SK-N-SH (cell line): ENCODE measurements around the gene TSSK2. TPM values are rescaled to one million over a fixed set of nuclear protein-coding genes. Genes with fewer than 3 reads are reported as not detected.
A peak's percentile ranks its signal among the peaks of the same experiment; 100 is the strongest.
"Not testable (repeated sequence)": the region's sequence is repeated elsewhere in the genome, so short reads cannot be mapped to it uniquely, and the experiment has no call there.

Experiments
- CTCF ChIA-PET: fragments of 300-600, 350-600 bp; formaldehyde crosslinking; extraction: SDS; loops from one replicate; lab custom pipeline; 2021; lab: Yijun Ruan, JAX
- POLR2A ChIA-PET: fragments of 350-600 bp; sonication (Branson Sonifier 250); formaldehyde crosslinking; extraction: SDS; loops from one replicate; lab custom pipeline; 2020; ENCODE audit warnings: antibody characterized with exemption, inconsistent platforms; lab: Yijun Ruan, JAX
- DNase-seq: peaks from one replicate; pipeline ENCODE4 v3.0.0; 2012
- H2AFZ ChIP-seq: fragments of 200-600 bp; sonication (generic); 2 replicates; pipeline ENCODE4 v1.8.1; 2016; ENCODE audit warnings: antibody characterized with exemption, mild to moderate bottlenecking, low read depth
- H3F3A ChIP-seq: fragments of 200-600 bp; sonication (generic); replicated peaks from 2 replicates; pipeline ENCODE3; 2016; ENCODE audit warnings: antibody characterized with exemption, mild to moderate bottlenecking; ENCODE audit not compliant: insufficient read depth
- H3K27ac ChIP-seq, 2 experiments: fragments of 200-500 bp in 1 of 2; fragments of 200-600 bp in 1 of 2; sonication (Bioruptor generic) in 1 of 2; sonication (generic), shearing (Covaris generic) in 1 of 2; 2 replicates each; pipeline versions ENCODE4 v1.5.1 to v1.6.1; 2014 to 2016; ENCODE audit warnings: low read depth in 2 of 2, inconsistent platforms in 1 of 2, low read length in 1 of 2, mild to moderate bottlenecking in 1 of 2, mixed read lengths in 1 of 2
- H3K27me3 ChIP-seq: fragments of 200-600 bp; sonication (generic), shearing (Covaris generic); 2 replicates; pipeline ENCODE4 v1.6.1; 2016; ENCODE audit warnings: mixed run types; ENCODE audit not compliant: insufficient read depth
- H3K36me3 ChIP-seq, 2 experiments: fragments of 200-500 bp in 1 of 2; fragments of 200-600 bp in 1 of 2; sonication (Bioruptor generic) in 1 of 2; sonication (generic) in 1 of 2; replicated peaks in 1 of 2; 2 replicates each; pipeline versions ENCODE3 to v1.5.1; 2014 to 2016; ENCODE audit warnings: low read length in 1 of 2, mild to moderate bottlenecking in 1 of 2; ENCODE audit not compliant: insufficient read depth in 2 of 2, control insufficient read depth in 1 of 2
- H3K4me1 ChIP-seq, 2 experiments: fragments of 200-500 bp in 1 of 2; fragments of 200-600 bp in 1 of 2; sonication (Bioruptor generic) in 1 of 2; sonication (generic), shearing (Covaris generic) in 1 of 2; 2 replicates each; pipeline versions ENCODE4 v1.5.1 to v1.6.1; 2014 to 2016; ENCODE audit warnings: low read depth in 1 of 2, low read length in 1 of 2, mixed run types in 1 of 2; ENCODE audit not compliant: insufficient read depth in 2 of 2, control insufficient read depth in 1 of 2
- H3K4me2 ChIP-seq: fragments of 200-600 bp; sonication (generic), shearing (Covaris generic); 2 replicates; pipeline ENCODE4 v1.6.1; 2017; ENCODE audit warnings: mixed run types
- H3K4me3 ChIP-seq, 2 experiments: fragments of 200-500 bp in 1 of 2; fragments of 200-600 bp in 1 of 2; sonication (Bioruptor generic) in 1 of 2; sonication (generic), shearing (Covaris generic) in 1 of 2; 2 replicates each; pipeline versions ENCODE4 v1.5.1 to v1.8.1; 2014 to 2016; ENCODE audit warnings: low read depth in 2 of 2, inconsistent platforms in 1 of 2, low read length in 1 of 2, mild to moderate bottlenecking in 1 of 2, mixed read lengths in 1 of 2, moderate library complexity in 1 of 2
- H3K79me2 ChIP-seq: fragments of 200-600 bp; sonication (generic); 2 replicates; pipeline ENCODE4 v1.8.1; 2017; ENCODE audit warnings: mild to moderate bottlenecking; ENCODE audit not compliant: insufficient read depth
- H3K9ac ChIP-seq: fragments of 200-600 bp; sonication (generic); 2 replicates; pipeline ENCODE4 v1.6.1; 2017; ENCODE audit warnings: mixed run types
- H3K9me2 ChIP-seq: fragments of 200-600 bp; sonication (generic); 2 replicates; pipeline ENCODE4 v1.6.1; 2017; ENCODE audit warnings: mixed run types
- H3K9me3 ChIP-seq: fragments of 200-600 bp; sonication (generic); 2 replicates; pipeline ENCODE4 v1.6.1; 2017; ENCODE audit warnings: mixed run types, mild to moderate bottlenecking, moderate library complexity
- H4K20me1 ChIP-seq: fragments of 200-600 bp; sonication (generic); 2 replicates; pipeline ENCODE4 v1.6.1; 2017; ENCODE audit warnings: mild to moderate bottlenecking, mixed run types; ENCODE audit not compliant: insufficient read depth
- CHD2 ChIP-seq: fragments of 150-350 bp; IDR thresholded peaks from 2 replicates; pipeline ENCODE4 v1.6.1; 2018; ENCODE audit warnings: low read length; ENCODE audit not compliant: partially characterized antibody
- CTCF ChIP-seq: fragments of 200-600 bp; sonication (generic); IDR thresholded peaks from 2 replicates; pipeline ENCODE4 v1.6.1; 2017; ENCODE audit warnings: antibody characterized with exemption, mild to moderate bottlenecking, moderate library complexity
- ELF1 ChIP-seq: IDR thresholded peaks from 2 replicates; pipeline ENCODE4 v1.4.0; 2012
- EZH2phosphoT487 ChIP-seq: fragments of 200-600 bp; sonication (generic); IDR thresholded peaks from 2 replicates; pipeline ENCODE4 v1.6.1; 2017; ENCODE audit warnings: low read depth, mixed run types, mild to moderate bottlenecking, antibody characterized with exemption, moderate library complexity, borderline replicate concordance
- FOSL2 ChIP-seq: IDR thresholded peaks from 2 replicates; pipeline ENCODE4 v1.4.0; 2012; ENCODE audit warnings: low read depth, mild to moderate bottlenecking, moderate library complexity, borderline replicate concordance
- MAX ChIP-seq: IDR thresholded peaks from 2 replicates; pipeline ENCODE4 v1.4.0; 2012; ENCODE audit warnings: low read depth
- NFIC ChIP-seq: IDR thresholded peaks from 2 replicates; pipeline ENCODE4 v1.4.0; 2012; ENCODE audit warnings: borderline replicate concordance
- NRF1 ChIP-seq: IDR thresholded peaks from 2 replicates; pipeline ENCODE4 v1.6.1; 2012; ENCODE audit warnings: low read depth, mild to moderate bottlenecking, low read length
- RAD21 ChIP-seq: IDR thresholded peaks from 2 replicates; pipeline ENCODE4 v1.6.1; 2012; ENCODE audit warnings: mild to moderate bottlenecking, low read length
- RCOR1 ChIP-seq: fragments of 150-350 bp; IDR thresholded peaks from 2 replicates; pipeline ENCODE4 v1.6.1; 2017; ENCODE audit warnings: antibody characterized with exemption, low read length
- RFX5 ChIP-seq: IDR thresholded peaks from 2 replicates; pipeline ENCODE4 v1.6.1; 2012; ENCODE audit warnings: mild to moderate bottlenecking, improper control_type of control experiment, low read length
- SIN3A ChIP-seq: IDR thresholded peaks from 2 replicates; pipeline ENCODE4 v1.6.1; 2012; ENCODE audit warnings: low read depth, mild to moderate bottlenecking, low read length, moderate library complexity, borderline replicate concordance
- SMC3 ChIP-seq: IDR thresholded peaks from 2 replicates; pipeline ENCODE4 v1.6.1; 2012; ENCODE audit warnings: low read depth, low read length, improper control_type of control experiment
- TAF1 ChIP-seq: IDR thresholded peaks from 2 replicates; pipeline ENCODE4 v1.6.1; 2012; ENCODE audit warnings: low read depth, mild to moderate bottlenecking, low read length, moderate library complexity, borderline replicate concordance
- TEAD4 ChIP-seq: IDR thresholded peaks from 2 replicates; pipeline ENCODE4 v1.4.0; 2012; ENCODE audit warnings: mild to moderate bottlenecking, borderline replicate concordance; ENCODE audit not compliant: insufficient read depth
- USF2 ChIP-seq: fragments of 150-350 bp; IDR thresholded peaks from 2 replicates; pipeline ENCODE4 v1.6.1; 2017; ENCODE audit warnings: antibody characterized with exemption, low read length, low read depth, borderline replicate concordance
- WGBS: methylation state at CpG from one replicate; pipeline ENCODE4 v1.1.6; 2017; ENCODE audit warnings: low lambda C conversion rate; 5-methylcytosine and 5-hydroxymethylcytosine counted together
- polyA plus RNA-seq, 3 experiments: library from polyadenylated mRNA; depleted of rRNA; stranded (reverse); fragments of >200 nt; gene quantifications; 2 replicates each; pipeline ENCODE4 v1.2.3, GENCODE V29; 2012

Gene TSSK2
- polyA plus RNA-seq, 1 of the 3 experiments (the other 2 are of a cell fraction) = not detected

- Histone ChIP-seq H3K36me3 (peaks cover 0 to 13% of the 10 kb centered on the region in 2 experiments), H4K20me1 (peaks cover 26% of the 10 kb centered on the region), H3K79me2 (peaks cover 15% of the 10 kb centered on the region; the same call in 1 of the 2 replicates)
- H3F3A ChIP-seq, H3K9ac ChIP-seq, POLR2A ChIA-PET, H3K4me1 ChIP-seq, H3K9me2 ChIP-seq, H3K4me3 ChIP-seq, H3K4me2 ChIP-seq, H2AFZ ChIP-seq, H3K27me3 ChIP-seq, DNase-seq, H3K9me3 ChIP-seq, H3K27ac ChIP-seq: not testable (repeated sequence)
- WGBS = 90% methylated on average over 4 of the region's 32 CpGs
- CTCF ChIA-PET = interaction anchor here (1.0 to 1.5 kb wide), 9 partner anchors 10 to 135 kb away, joined by 3 to 9 read pairs (median 3); partner anchors contain the start of gene DGCR2
These were observed 46.5 kb upstream of the TSSK2 start for GRCh38 chr22:19084586-19084985.

DNA sequence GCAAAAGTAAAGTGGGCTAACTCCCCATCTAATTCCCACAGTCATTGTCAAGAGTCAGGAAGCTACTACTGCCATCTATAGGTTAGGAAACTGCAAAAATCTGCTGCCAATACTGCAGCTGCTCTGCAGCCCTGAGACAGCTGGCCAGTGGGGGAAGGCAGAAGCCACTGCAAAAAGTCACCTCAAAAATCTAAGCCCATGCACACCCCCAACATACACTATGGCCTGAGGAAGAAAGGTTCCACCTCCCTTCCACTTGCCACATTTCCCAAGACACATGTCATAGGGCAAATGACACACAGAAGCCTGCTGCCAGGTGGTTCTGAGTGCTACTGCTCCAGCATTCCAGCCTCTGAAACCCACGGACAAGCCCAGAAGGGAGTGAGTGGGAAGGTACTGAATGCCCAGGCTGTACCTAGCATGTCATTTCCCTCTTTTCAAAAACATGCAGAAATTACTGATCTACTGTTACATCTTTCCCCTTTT is 45.8 kb upstream of the TSSK2 start:
- H4K20me1 ChIP-seq = peaks cover 30% of the 10 kb centered on the region
- no peak overlapping the region for H3K27ac ChIP-seq
- 20% methylated on average over 1 of the region's 1 CpG for WGBS

More for the DNA sequence above, 45.8 kb upstream of the TSSK2 start:
- Histone ChIP-seq H3K9me2 (no peaks in the 10 kb centered on the region), H3K4me3 (no peak overlapping the region), H3K79me2 (peaks cover 15% of the 10 kb centered on the region; the same call in 1 of the 2 replicates), H3K9me3 (no peaks in the 10 kb centered on the region), H3K4me1 (peaks cover 0 to 6% of the 10 kb centered on the region in 2 experiments; a peak in 2 of 4 replicates), H3K36me3 (peaks cover 0 to 6% of the 10 kb centered on the region in 2 experiments), H2AFZ (no peak overlapping the region), H3K27me3 (no peaks in the 10 kb centered on the region), H3K9ac (no peak overlapping the region), H3F3A (no peaks in the 10 kb centered on the region), H3K4me2 (no peak overlapping the region)
- TF ChIP-seq SIN3A (no peak), NRF1 (no peak), MAX (no peak), EZH2phosphoT487 (no peak), NFIC (no peak), TAF1 (no peak), ELF1 (no peak), RAD21 (peak; percentile 64), USF2 (no peak), SMC3 (no peak; the same call in 1 of the 2 replicates), TEAD4 (no peak), CHD2 (no peak), CTCF (peak; percentile 60), RFX5 (no peak), RCOR1 (no peak), FOSL2 (no peak)
- ChIA-PET POLR2A (no interaction called here), CTCF (interaction anchor here (0.6 to 1.5 kb wide), 11 partner anchors 10 to 136 kb away, joined by 3 to 9 read pairs (median 3); partner anchors contain the start of gene DGCR2)
- DNase-seq = peak; percentile 69
